HepG2 (cell line): Measurements from ENCODE around the gene WDR31. TPM values are rescaled to one million over a fixed set of nuclear protein-coding genes. Genes with fewer than 3 reads are reported as not detected.

ENCODE experiments used
- KAT2B ChIP-seq: fragments of 150-350 bp; IDR thresholded peaks from 2 replicates; pipeline ENCODE4 v1.6.1; 2014; ENCODE audit warnings: low read depth, low read length, borderline replicate concordance
- NR2C2 ChIP-seq: sonication (generic); formaldehyde crosslinking; IDR thresholded peaks from 2 replicates; pipeline ENCODE4 v1.4.0; 2020; ENCODE audit warnings: missing genetic modification reagents, mild to moderate bottlenecking, moderate library complexity, borderline replicate concordance
- TSC22D2 ChIP-seq: sonication (generic); formaldehyde crosslinking; IDR thresholded peaks from 2 replicates; pipeline ENCODE4 v1.5.1; 2020; ENCODE audit warnings: missing genetic modification reagents, mild to moderate bottlenecking, borderline replicate concordance
- ZBTB40 ChIP-seq, 2 experiments: fragments of 450-650 bp in 1 of 2; sonication (generic) in 1 of 2; formaldehyde crosslinking in 1 of 2; IDR thresholded peaks; 2 replicates each; pipeline versions ENCODE4 v1.6.1 to v1.8.0; 2016 to 2022; ENCODE audit warnings: antibody characterized with exemption in 1 of 2, mild to moderate bottlenecking in 1 of 2, missing genetic modification reagents in 1 of 2
- ZNF207 ChIP-seq: fragments of 450-650 bp; IDR thresholded peaks from 2 replicates; pipeline ENCODE4 v1.6.1; 2016; ENCODE audit warnings: antibody characterized with exemption, borderline replicate concordance
- ZNF234 ChIP-seq: sonication (generic); formaldehyde crosslinking; conservative IDR thresholded peaks from 2 replicates; pipeline ENCODE4 v1.5.1; 2020; ENCODE audit warnings: mild to moderate bottlenecking, missing genetic modification reagents
- ZNF704 ChIP-seq: sonication (generic); formaldehyde crosslinking; IDR thresholded peaks from 2 replicates; pipeline ENCODE4 v1.8.1; 2023; ENCODE audit warnings: mild to moderate bottlenecking, inconsistent platforms, moderate library complexity, missing genetic modification reagents, borderline replicate concordance
- ZNF724P ChIP-seq: sonication (generic); formaldehyde crosslinking; IDR thresholded peaks from 2 replicates; pipeline ENCODE4 v1.8.0; 2022; ENCODE audit warnings: missing genetic modification reagents, borderline replicate concordance
- polyA plus RNA-seq, 8 experiments: library from polyadenylated mRNA; depleted of rRNA in 3 of 8; stranded (reverse) in 7 of 8; unstranded in 1 of 8; fragments of >200 nt; fragmentation: Illumina TruSeq in 4 of 8; extraction: Trizol in 4 of 8; gene quantifications; 2 replicates each; pipeline versions ENCODE4 v1.2.1 to v1.2.3, GENCODE V29; 2011 to 2016; ENCODE audit warnings: low read depth in 4 of 8, missing spikeins in 1 of 8, mixed read lengths in 1 of 8; ENCODE audit not compliant: insufficient read depth in 1 of 8
- total RNA-seq, 5 experiments: library from RNA; depleted of rRNA; stranded (reverse); fragments of >200 nt; fragmentation: Illumina TruSeq; extraction: Trizol; gene quantifications; 2 replicates each; pipeline ENCODE4 v1.2.3, GENCODE V29; 2016; ENCODE audit warnings: low read depth in 1 of 5
- TF ChIP-seq, protein P1 (sequence below): sonication (generic); formaldehyde crosslinking; IDR thresholded peaks from 2 replicates; pipeline ENCODE4 v1.8.0; 2022; ENCODE audit warnings: mild to moderate bottlenecking, missing genetic modification reagents; ENCODE audit not compliant: insufficient replicate concordance
- TF ChIP-seq, protein P2 (sequence below): sonication (generic); formaldehyde crosslinking; conservative IDR thresholded peaks from 2 replicates; pipeline ENCODE4 v1.8.0; 2022; ENCODE audit warnings: mild to moderate bottlenecking, moderate library complexity, missing genetic modification reagents
- TF ChIP-seq, protein P3 (sequence below): sonication (generic); formaldehyde crosslinking; IDR thresholded peaks from 2 replicates; pipeline ENCODE4 v1.5.1; 2020; ENCODE audit warnings: mild to moderate bottlenecking, missing genetic modification reagents, borderline replicate concordance

WDR31 gene
- total and polyA plus RNA-seq, 2 of the 13 experiments (the other 11 are each of a cell fraction or from before 2014, with no cell fraction given) = 0.33 to 1.7 TPM

GRCh38 chr9:113340011-113340699 lies at the start of gene WDR31 (continued):
- TF ChIP-seq, protein P1, sequence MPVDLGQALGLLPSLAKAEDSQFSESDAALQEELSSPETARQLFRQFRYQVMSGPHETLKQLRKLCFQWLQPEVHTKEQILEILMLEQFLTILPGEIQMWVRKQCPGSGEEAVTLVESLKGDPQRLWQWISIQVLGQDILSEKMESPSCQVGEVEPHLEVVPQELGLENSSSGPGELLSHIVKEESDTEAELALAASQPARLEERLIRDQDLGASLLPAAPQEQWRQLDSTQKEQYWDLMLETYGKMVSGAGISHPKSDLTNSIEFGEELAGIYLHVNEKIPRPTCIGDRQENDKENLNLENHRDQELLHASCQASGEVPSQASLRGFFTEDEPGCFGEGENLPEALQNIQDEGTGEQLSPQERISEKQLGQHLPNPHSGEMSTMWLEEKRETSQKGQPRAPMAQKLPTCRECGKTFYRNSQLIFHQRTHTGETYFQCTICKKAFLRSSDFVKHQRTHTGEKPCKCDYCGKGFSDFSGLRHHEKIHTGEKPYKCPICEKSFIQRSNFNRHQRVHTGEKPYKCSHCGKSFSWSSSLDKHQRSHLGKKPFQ (CRISPR knock-in tag) = no peak
- peak; percentile 84; the same call in 1 of the 2 replicates for TF ChIP-seq ZNF704
- TF ChIP-seq ZNF234 = no peak
- TF ChIP-seq, protein P2, sequence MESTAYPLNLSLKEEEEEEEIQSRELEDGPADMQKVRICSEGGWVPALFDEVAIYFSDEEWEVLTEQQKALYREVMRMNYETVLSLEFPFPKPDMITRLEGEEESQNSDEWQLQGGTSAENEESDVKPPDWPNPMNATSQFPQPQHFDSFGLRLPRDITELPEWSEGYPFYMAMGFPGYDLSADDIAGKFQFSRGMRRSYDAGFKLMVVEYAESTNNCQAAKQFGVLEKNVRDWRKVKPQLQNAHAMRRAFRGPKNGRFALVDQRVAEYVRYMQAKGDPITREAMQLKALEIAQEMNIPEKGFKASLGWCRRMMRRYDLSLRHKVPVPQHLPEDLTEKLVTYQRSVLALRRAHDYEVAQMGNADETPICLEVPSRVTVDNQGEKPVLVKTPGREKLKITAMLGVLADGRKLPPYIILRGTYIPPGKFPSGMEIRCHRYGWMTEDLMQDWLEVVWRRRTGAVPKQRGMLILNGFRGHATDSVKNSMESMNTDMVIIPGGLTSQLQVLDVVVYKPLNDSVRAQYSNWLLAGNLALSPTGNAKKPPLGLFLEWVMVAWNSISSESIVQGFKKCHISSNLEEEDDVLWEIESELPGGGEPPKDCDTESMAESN (CRISPR knock-in tag) = peak; percentile 92
- no peak for TF ChIP-seq TSC22D2
- TF ChIP-seq ZNF207 = no peak
- TF ChIP-seq KAT2B = no peak
- TF ChIP-seq ZBTB40 (IDR thresholded peaks at IDR 0.05) = peak; percentile 30; the same call in 1 of the 2 replicates
- peak; percentile 67 for TF ChIP-seq ZBTB40 (CRISPR knock-in tag; IDR thresholded peaks at IDR 0.05)
- TF ChIP-seq, protein P3, sequence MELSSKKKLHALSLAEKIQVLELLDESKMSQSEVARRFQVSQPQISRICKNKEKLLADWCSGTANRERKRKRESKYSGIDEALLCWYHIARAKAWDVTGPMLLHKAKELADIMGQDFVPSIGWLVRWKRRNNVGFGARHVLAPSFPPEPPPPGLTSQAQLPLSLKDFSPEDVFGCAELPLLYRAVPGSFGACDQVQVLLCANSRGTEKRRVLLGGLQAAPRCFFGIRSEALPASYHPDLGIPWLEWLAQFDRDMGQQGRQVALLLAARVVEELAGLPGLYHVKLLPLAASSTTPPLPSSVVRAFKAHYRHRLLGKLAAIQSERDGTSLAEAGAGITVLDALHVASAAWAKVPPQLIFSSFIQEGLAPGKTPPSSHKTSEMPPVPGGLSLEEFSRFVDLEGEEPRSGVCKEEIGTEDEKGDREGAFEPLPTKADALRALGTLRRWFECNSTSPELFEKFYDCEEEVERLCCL (CRISPR knock-in tag) = 0 out of 2 replicates have a peak, but pooled peaks have one; percentile 59
- peak; percentile 78 for TF ChIP-seq NR2C2
- no peak for TF ChIP-seq ZNF724P
